GM12878 (cell line): Measurements from ENCODE around the gene NCR2. TPM values are rescaled to one million over a fixed set of nuclear protein-coding genes. Genes with fewer than 3 reads are reported as not detected.

Experiments
- ATF2 ChIP-seq: IDR thresholded peaks from 2 replicates; pipeline ENCODE4 v1.6.1; 2012; ENCODE audit warnings: low read length, inconsistent platforms
- BMI1 ChIP-seq: fragments of 450-650 bp; IDR thresholded peaks from 2 replicates; pipeline ENCODE4 v1.6.1; 2016; ENCODE audit warnings: mild to moderate bottlenecking, moderate library complexity, borderline replicate concordance
- BRCA1 ChIP-seq: IDR thresholded peaks from 2 replicates; pipeline ENCODE4 v1.6.1; 2011; ENCODE audit warnings: low read depth, low read length, improper control_type of control experiment
- CEBPZ ChIP-seq: fragments of 150-350 bp; IDR thresholded peaks from 2 replicates; pipeline ENCODE4 v1.6.1; 2016; ENCODE audit warnings: low read depth, low read length
- CHD4 ChIP-seq: fragments of 200-600 bp; sonication (generic); IDR thresholded peaks from 2 replicates; pipeline ENCODE4 v1.6.1; 2016; ENCODE audit warnings: mild to moderate bottlenecking
- CREB1 ChIP-seq: IDR thresholded peaks from 2 replicates; pipeline ENCODE4 v1.6.1; 2012; ENCODE audit warnings: low read depth, mild to moderate bottlenecking, inconsistent platforms
- CREM ChIP-seq: IDR thresholded peaks from 2 replicates; pipeline ENCODE4 v1.6.1; 2014; ENCODE audit warnings: antibody characterized with exemption, low read depth
- E2F4 ChIP-seq: IDR thresholded peaks from 2 replicates; pipeline ENCODE4 v1.6.1; 2012; ENCODE audit warnings: low read depth, low read length, improper control_type of control experiment
- HDGF ChIP-seq: fragments of 450-650 bp; IDR thresholded peaks from 2 replicates; pipeline ENCODE4 v1.6.1; 2016; ENCODE audit warnings: antibody characterized with exemption
- MEF2A ChIP-seq: IDR thresholded peaks from 2 replicates; pipeline ENCODE4 v1.6.1; 2011; ENCODE audit warnings: low read depth, mild to moderate bottlenecking, low read length, moderate library complexity; ENCODE audit not compliant: insufficient read depth
- MEF2B ChIP-seq: fragments of 450-650 bp; IDR thresholded peaks from 2 replicates; pipeline ENCODE4 v1.6.1; 2018; ENCODE audit warnings: mild to moderate bottlenecking, moderate library complexity; ENCODE audit not compliant: partially characterized antibody, poor library complexity, severe bottlenecking
- MTA2 ChIP-seq: fragments of 450-650 bp; IDR thresholded peaks from 2 replicates; pipeline ENCODE4 v1.6.1; 2016; ENCODE audit warnings: low read depth, mild to moderate bottlenecking, moderate library complexity
- NBN ChIP-seq: fragments of 450-650 bp; IDR thresholded peaks from 2 replicates; pipeline ENCODE4 v1.6.1; 2016
- NFIC ChIP-seq: IDR thresholded peaks from 2 replicates; pipeline ENCODE4 v1.6.1; 2012; ENCODE audit warnings: low read depth, mild to moderate bottlenecking, inconsistent platforms, low read length, moderate library complexity
- POU2F2 ChIP-seq: IDR thresholded peaks from 3 replicates; pipeline ENCODE4 v1.6.1; 2011; ENCODE audit warnings: low read depth, mild to moderate bottlenecking, low read length, borderline replicate concordance
- RELA ChIP-seq: fragments of 450-650 bp; IDR thresholded peaks from 2 replicates; pipeline ENCODE4 v1.8.0; 2014; ENCODE audit warnings: borderline replicate concordance; ENCODE audit not compliant: partially characterized antibody
- RUNX3 ChIP-seq: IDR thresholded peaks from 2 replicates; pipeline ENCODE4 v1.6.1; 2012; ENCODE audit warnings: low read length, inconsistent platforms
- TCF7 ChIP-seq: IDR thresholded peaks from 2 replicates; pipeline ENCODE4 v1.6.1; 2014; ENCODE audit warnings: antibody characterized with exemption, borderline replicate concordance
- USF1 ChIP-seq: IDR thresholded peaks from 2 replicates; pipeline ENCODE4 v1.6.1; 2011; ENCODE audit warnings: borderline replicate concordance, low read depth, mild to moderate bottlenecking, moderate library complexity, mixed read lengths, low read length; ENCODE audit not compliant: insufficient read depth; ENCODE audit errors: extremely low read length
- YBX1 ChIP-seq: fragments of 450-650 bp; IDR thresholded peaks from 2 replicates; pipeline ENCODE4 v1.6.1; 2016; ENCODE audit warnings: antibody characterized with exemption
- polyA plus RNA-seq, 11 experiments: library from polyadenylated mRNA; depleted of rRNA in 4 of 11; unstranded in 6 of 11; stranded (reverse) in 5 of 11; fragments of >200 nt; fragmentation: Nextera tagmentation in 4 of 11; fragmentation: Illumina TruSeq in 1 of 11; extraction: Ambion mirVana in 4 of 11; extraction: Trizol in 1 of 11; gene quantifications; 1 replicate in 1 of 11; 2 replicates in 10 of 11; pipeline versions ENCODE4 v1.2.1 to v1.2.3, GENCODE V29; 2011 to 2016; ENCODE audit warnings: inconsistent platforms in 2 of 11, missing spikeins in 2 of 11, low read depth in 1 of 11
- total RNA-seq, 4 experiments: library from RNA; depleted of rRNA in 3 of 4; stranded (reverse); fragments of >200 nt in 3 of 4; fragmentation: Illumina TruSeq in 1 of 4; extraction: Trizol in 1 of 4; gene quantifications; 2 replicates each; pipeline versions ENCODE4 v1.2.1 to v1.2.3, GENCODE V29; 2013 to 2021

Gene NCR2
- total and polyA plus RNA-seq, 10 of the 15 experiments (the other 5 are each of a cell fraction or from before 2014, with no cell fraction given) = 0.21 to 0.53 TPM; not detected in 8

GRCh38 chr6:41298785-41299502 is 36.5 kb upstream of the NCR2 start (continued):
- TF ChIP-seq USF1 (no peak), ATF2 (peak; percentile 82), HDGF (peak; percentile 38; the same call in 1 of the 2 replicates), POU2F2 (no peak), CREB1 (0 out of 2 replicates have a peak, but pooled peaks have one; percentile 52), NBN (peak; percentile 68), YBX1 (no peak), RUNX3 (peak; percentile 76), BMI1 (peak; percentile 14; the same call in 1 of the 2 replicates), MTA2 (0 out of 2 replicates have a peak, but pooled peaks have one; percentile 18), CEBPZ (no peak), E2F4 (no peak), RELA (no peak), TCF7 (peak; percentile 94), CREM (peak; percentile 43; the same call in 1 of the 2 replicates), BRCA1 (no peak), CHD4 (no peak), NFIC (peak; percentile 59; the same call in 1 of the 2 replicates), MEF2A (peak; percentile 89), MEF2B (peak; percentile 86)
